Occipital lobe (tissue), 2 donors: ENCODE data around the gene PCSK2. TPM values are rescaled to one million over a fixed set of nuclear protein-coding genes. Genes with fewer than 3 reads are reported as not detected.

Experiments
- DNase-seq: peaks from one replicate; lab custom pipeline; 2025; lab: John Stamatoyannopoulos, UW
- total RNA-seq: library from RNA; depleted of rRNA; stranded (reverse); fragments of >200 nt; gene quantifications from one replicate; pipeline ENCODE4 v1.2.3, GENCODE V29; 2014

Gene PCSK2
- total RNA-seq, 1 donor from 2014 or later = 37.9 TPM

DNA sequence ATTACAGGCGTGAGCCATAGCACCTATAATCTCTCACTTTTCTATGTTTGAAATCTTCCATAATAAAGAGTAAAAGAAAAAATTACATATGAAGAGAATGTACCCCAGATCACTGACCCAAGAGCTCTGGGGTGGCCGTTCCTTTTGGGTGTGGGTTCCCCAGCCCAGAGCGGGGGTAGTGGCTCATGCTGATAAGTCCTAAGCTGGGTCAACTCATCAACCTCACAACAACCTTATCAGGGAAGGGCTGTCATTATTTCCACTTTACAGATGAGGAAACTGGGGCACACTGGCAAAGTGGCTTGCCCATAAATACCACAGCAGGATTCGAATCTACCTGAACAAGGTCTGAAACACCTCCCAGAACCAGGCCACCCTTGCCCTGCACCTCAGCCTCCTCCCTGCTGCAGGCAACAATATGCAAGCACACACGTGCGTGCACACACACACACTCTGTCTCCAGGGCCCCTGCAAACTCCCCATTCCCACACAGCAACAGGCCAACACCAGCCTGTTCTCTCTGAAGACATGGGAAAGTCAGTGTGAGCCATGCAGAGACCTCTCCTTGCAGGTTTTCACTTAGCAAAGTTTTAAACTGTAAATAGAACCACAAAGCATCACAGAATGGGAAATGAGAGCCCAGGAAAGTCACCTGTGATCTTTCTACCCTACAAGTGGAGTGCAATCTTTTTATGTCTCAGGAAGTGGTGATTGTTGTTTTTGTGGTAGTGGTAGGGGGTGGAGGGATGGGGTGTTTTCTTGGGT is 276.6 kb downstream of the PCSK2 start:
- no peak for DNase-seq

DNA sequence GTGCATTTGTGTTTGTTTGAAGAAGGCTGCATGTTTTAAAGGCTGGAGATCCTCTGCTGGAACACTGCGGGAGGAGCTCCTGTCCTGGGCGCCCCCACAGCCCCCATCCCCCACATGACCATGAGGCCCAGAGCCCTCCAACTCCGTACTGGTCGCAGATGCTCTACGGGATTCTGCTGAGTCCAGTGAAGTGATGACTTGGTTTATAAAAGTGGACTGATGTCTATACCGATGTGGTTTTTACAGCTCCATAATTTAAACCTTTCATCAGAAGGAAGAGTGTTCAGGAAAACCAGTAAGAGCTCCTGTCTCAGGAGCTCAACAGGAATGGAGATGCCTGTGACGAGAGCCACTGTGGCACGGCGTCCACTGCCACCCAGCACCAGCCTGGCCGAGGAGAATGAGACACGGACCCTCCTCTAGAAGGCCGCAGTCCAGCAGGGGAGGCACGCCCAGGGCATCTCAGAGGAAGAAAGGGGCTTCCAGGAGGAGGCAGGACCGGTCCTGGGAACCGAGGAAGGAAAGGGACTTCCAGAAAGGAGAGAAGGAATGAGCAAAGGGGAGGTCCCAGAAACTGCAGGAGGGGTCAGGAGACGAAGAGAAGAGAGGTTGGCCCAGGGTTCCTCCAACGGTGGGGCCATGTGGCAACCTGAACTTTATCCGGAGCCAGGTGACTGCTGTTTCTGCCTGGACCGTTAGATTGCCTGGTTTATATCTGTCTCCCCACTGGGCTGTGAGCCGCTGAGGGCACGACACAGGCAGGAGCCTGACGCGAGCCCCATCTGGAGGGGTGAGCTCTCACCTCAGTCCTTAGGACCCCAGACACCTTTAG is 277.4 kb downstream of the PCSK2 start:
- no peak for DNase-seq

DNA sequence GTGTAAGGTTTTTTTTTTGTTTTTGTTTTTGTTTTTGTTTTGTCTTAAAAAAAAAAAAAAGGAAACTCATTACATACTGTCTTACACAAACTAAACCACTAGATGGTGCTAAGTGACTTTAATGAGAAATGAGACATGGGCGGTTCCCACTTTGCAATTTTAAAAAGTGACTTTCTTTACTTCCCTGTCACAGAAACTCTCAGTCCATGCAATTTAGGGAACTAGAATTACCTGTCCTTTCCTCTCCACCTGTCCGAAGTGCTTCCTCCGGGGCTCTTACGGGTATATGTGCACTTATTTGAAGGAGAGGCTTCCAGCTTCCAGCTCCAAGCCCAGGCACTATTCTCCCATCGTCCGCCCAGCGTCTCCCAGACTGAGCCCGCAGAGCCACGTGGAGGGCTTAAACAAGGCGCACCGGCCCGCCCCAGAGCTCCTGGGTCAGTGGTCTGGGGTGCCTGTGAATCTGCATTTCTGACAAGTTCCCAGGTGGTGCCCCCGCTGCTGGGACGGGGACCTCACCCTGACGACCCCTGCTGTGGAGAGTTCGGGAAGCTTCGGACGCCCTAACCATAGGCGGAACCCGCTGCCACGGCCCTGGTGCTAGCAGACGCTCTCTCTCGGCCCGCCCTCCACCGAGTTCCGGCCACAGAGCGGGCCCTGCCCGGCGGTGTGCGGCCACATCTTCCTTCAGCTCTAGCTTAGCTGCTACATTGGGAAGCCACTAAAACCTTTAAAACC is 278.2 kb downstream of the PCSK2 start:
- DNase-seq = no peak

DNA sequence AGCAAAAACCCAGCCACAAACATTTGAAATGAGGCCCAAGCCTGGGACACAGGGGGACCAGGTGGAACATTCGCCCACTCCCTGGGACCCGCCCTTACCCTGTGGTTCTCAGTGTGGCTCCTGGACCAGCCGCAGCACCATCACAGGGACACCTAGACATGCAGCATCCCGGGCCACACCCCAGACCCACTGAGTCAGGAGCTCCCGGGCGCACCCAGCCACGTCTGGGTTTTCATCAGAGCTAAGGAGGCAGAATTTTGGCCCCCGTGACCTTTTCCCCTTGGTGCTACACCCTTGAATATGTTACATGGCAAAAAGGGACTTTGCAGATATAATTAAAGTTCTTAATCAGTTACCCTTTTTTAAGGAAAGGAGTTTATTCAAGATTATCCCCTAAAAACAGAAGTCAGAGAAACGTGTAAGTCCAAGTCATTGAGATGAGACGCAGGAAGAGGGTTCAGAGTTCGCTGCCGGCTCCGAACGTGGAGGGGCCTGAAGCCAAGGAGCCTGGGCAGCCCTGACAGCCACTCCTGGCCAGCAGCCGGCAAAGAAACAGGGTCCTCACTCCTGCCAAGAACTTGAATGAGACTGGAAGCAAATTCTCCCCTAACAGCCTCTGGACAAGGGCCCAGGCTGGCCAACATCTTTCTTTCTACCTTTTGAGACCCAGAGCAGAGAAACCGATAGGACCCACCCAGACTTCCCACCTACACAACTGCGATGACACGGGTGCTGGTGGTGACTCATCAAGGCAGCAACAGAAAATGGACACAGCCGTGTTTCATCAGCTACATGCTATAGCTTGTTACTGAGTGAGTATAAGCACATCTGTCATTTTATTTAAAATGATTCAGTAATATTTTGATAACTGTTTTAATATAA is 279.0 kb downstream of the PCSK2 start:
- DNase-seq = no peak

DNA sequence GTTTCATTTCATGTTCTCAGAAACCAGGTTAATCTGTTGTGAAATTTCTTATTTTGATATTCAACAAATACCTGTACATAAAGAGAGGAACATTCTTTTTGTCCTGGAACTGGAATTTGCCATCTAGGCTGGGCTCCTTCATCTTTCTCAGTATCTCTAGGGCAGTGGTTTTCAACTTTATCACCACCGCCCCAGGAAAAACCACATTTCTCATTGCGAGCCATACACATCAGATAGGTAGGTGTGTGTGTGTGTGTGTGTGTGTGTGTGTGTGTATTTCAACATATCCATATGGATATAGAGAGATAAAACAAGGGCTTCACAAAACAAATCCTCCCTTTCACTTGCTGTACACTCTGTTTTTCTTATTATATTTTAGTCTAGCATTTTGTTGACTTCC is 280.2 kb downstream of the PCSK2 start:
- no peak for DNase-seq

DNA sequence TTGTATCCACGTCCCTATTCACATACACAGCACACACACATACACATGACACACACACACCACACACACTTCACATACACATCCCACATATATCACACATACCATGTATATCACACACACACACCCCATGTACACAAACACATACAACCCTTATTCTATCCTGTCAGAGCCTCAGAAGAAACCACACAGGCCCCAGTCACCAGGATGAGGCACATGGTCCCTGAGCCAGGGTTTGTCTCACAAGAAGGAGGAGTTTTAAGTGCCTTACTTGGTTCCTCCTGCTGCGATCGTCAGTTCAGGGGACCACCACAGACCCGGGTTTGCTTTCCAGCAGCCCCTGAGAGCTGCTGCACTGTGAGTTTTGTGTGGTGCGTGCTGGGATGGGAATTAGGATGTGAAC is 280.7 kb downstream of the PCSK2 start:
- no peak for DNase-seq

DNA sequence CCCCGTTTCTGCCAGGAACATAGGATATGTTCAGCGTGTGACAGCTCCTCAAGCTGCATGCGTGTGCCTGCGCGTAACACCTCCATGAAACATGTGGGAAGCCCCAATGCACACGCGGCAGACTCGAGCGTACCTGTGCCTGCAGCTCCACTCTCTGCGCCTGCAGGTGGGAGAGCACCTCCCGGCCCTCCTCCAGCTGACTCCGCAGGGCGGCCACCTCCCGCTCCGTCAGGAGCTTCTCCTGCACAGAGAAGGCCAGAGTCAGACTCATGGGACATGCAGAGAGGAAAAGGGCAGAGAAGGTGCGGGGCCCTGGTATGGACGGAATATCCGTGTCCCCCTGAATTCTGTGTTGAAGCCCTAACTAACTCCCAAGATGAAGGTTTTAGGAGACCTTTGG is 281.9 kb downstream of the PCSK2 start:
- no peak for DNase-seq

DNA sequence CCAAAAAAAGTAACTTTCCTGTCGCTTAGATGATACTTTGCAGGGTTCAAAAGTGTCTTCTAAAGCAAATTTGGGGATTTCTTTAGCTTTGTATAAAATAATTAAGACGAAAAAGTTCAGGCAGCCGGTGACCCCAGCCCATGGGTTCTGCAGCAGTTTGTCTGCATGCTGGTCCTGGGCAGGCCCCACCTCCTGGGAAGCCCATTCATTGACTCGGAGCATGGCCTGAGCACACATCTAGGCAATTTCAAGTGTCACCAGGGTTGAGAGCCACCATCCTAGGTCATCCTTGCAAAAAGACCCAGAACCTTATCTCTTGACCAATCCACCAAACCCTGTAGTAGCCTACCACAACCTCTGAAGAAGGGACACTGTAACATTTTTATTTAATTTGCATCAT is 283.7 kb downstream of the PCSK2 start:
- DNase-seq = no peak

DNA sequence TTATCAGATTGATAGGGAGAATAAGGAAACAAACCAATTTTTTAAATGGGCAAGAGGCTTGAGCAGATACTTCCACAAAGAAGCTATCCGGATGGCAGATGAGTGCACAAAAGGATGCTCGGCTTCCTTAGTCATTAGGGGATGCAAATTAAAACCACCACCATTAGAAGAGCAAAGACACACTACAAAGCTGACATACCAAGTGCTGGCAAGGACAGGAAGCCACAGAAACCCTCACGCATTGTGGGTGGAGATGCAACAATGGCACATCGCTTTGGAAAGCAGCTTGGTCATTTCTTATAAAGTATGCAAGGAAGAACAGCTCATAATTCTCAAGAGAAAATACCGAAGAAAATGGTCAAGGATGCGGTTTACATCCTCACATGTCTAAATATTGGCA is 284.6 kb downstream of the PCSK2 start:
- no peak for DNase-seq

DNA sequence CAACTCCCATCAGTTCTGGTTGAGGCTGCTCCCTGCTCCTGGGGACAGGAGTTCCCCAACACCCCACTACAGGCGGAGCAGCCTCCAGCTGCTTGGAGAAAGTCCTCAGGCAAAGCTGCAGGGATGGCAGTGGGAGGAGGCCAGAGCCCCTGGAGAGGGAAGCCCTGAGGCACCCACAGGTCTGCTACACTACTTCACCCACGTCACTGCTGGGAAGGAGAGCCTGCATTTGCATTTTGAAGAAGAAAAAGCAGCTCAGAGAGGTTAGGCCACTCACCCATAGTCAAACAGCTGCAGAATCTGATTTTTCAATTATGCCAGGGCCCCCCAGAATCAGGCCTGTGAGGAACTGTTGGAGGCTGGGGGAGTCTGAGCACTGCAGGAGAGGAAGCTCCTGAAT is 287.1 kb downstream of the PCSK2 start:
- no peak for DNase-seq

DNA sequence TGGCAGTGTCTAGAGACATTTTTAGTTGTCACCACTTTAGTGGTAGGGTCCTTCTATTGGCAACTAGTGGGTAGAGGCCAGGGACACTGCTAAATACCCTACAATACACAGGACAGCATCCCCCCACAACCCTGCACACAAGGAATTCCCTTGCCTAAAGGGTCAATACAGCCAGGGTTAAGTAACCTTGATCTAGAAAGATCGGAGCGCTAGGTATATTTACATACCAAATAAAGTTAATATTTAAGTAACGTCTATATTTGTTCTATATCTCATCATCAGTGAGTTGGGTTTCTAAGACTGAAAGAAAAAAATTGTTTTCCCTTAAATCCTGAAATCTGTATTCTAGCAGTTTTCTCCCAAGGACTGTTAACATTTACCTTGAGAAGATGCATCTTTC is 288.2 kb downstream of the PCSK2 start:
- DNase-seq = no peak

DNA sequence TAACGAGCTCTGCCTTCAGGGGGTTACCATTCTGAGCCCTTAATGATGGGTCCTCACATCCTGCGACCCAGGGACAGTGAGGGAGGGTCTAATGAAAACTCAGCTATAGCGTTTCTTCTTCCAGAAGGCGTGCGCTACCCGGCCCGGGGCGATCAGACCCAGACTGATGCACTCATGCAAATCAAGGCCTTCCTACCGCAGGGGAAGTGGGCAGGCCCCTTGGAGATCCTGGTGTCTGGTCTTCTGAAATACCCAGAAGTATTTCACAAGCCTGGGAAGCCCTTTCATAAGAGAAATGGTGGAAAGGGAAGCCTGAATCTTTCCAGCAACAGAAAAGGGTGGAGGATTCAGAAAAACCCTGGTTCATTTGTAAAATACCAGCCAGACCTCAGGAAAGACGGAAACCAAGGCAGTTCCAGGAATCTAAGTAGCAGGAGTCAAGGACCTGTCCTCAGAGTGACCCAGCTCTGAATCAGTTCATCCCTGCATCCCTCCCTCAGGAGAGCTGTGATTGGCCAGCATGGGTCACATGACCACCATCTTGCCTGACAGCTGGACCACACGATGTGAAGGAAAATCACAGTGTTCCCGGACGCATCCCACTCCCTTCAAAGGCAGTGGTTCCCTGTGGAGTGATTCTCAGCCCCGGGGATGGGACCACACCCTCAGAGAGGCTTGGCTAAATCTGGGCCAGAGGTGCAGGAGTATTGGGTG is 291.7 kb downstream of the PCSK2 start:
- no peak for DNase-seq

DNA sequence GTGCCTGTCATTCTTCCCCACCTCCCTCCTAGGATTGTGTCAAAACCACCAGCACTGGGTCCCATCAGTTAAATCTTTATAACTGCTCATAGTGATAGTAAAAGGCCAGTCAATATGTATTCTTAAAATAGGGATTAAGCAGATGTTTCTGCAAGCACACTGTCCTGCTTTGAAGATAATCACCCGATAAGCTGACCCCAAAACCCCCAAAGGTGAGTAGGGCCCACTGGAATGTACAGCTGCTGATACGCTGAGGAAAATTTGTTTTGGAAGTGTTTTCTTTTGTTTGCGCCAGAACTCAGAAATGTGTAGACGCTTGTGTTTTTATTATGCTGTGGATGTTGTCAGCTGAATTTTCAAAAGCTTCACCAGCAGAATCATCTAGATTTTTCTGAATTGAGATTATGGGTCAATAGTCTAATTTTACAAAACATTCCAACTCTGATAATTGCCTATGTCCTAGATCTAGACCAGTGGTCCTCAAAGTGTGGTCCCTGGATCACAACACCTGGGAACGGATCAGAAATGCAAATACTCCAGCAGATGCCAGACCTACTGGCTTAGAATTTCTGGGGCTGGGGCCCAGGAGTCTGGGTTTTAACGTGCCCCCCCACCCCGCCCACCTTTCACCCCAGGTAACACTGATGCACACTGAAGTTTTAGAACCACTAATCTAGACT is 292.9 kb downstream of the PCSK2 start:
- no peak for DNase-seq

DNA sequence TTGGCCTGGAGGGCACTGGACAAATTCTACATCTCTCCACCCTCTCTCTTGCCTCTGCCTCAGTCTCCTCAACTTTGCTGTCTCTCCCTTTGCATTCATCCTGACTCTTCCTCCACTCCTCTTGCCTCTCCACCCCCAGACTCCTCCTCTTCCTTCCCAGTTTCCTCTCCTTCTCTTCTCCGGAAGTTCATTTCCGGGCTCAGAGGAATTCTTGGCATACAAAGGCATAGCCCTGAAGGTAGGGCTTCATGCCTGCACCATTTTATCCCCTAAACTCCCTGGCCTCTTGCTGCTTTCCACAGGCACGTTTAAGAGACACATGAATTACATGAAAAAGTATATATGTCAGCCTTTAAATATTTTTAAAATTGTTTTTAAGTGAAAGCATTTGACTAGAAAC is 293.7 kb downstream of the PCSK2 start:
- DNase-seq = no peak

DNA sequence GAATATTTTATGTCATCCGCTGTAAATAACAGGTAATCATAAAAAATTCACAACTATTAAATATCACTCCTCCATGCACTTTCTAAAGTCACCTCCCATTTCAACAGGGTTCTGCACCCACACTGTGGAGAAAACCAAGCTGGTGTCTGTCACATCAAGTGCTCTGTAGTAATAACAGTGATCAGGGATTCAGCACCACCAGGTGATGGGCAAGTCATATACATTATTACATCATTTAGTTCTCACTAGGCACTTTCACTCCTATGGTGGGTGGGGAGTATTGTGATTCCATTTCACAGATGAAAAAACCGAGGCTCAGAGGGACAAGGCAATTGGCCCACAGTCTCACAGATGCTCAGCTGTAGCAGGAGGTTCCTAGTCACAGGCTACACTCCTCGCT is 295.7 kb downstream of the PCSK2 start:
- no peak for DNase-seq

DNA sequence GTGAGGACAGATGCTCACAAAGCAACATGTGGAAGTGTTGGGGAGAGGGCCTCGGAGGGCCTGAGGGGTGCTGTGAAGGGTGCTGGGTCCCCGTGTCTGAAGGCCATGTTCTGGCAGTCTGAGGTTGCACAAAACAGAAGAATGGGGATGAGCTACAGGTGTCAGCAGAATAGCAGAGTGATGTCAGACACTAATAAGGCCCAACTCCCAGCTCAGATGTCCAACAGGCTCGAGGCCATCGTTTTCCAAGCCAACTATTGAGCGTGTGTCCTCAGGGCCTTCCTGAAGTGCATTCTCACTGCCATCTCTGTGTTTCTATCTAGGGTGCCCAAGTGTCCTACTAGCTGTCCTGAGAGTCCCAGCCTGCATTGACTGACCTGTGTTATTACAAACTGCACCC is 296.5 kb downstream of the PCSK2 start:
- no peak for DNase-seq

DNA sequence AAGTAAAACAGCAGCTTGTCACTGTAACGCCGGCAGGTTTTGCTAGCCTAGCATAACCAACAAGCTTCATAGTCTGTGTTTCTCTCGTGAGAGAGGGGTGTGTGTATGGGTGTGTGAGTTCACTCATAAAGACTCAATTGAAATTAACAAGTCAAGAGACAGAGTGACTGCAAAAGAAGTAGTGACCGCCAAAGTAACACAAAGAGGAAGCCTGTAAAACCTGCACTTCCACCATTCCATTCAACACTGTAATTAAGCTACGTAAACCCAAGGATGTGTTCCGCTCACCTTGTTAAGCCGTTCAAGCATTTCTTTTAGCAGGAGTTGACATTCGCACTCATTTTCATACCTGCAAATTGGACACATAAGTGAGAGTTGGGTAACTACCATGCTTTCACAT is 297.7 kb downstream of the PCSK2 start:
- DNase-seq = no peak

DNA sequence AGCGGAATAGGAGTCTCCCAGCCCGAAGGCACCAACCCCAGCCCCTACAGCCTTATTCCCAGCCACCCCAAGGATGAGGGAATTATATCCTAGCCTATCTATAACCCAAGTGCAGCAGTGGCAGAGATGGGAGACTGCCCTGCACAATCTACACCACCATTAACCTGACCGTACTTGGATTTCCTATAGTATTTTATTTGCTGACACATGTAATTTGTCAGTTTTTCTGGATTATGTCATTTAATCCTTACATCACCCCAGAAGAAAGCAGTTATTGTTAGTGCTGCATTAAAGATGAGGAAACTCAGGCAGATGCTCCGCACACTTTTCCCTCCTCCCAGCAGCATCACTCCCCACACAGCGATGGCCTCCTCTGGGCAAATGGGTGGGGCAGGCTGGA is 298.3 kb downstream of the PCSK2 start:
- no peak for DNase-seq

DNA sequence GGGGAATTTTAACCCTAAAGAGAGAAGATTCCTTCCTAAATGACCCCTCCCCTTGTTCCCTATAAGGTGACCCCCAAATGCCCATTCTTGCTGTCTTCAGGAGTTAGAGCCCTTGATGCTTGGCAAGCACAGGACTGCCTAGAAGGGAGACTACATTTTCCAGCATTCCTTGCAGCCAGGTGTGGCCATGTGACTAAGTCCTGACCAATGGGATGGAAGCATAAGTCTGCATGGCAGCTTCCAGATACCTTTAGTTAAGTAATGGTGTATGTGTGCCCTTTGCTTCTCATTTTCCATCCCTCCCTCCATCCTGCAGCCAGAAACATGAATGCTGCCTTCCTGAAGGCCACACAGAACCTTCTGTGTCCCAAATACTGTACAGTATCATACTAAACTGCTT is 298.8 kb downstream of the PCSK2 start:
- DNase-seq = no peak

DNA sequence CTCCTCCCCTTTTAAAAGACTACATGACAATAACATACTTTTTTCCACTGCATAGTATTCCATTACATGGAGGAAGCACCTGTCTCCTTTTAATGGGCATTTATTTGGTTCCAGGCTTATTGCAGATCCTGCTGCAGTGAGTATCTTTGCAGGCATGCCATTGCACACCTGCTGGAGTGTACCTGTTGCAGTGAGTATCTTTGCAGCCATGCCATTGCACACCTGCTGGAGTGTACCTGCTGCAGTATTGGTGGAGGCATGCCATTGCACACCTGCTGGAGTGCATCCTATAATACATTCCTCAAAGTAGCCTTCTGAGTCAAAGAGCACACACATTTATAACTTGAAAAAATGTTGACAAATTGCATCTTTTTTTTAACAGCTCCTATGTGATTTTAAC is 302.7 kb downstream of the PCSK2 start:
- no peak for DNase-seq
